ENCODE results near the gene MMP14. TPM values are rescaled to one million over a fixed set of nuclear protein-coding genes. Genes with fewer than 3 reads are reported as not detected.
A peak's percentile ranks its signal among the peaks of the same experiment; 100 is the strongest.

The MMP14 gene
- total and polyA plus RNA-seq, 2 experiments from 2014 or later, result 7.0 to 56.4 TPM

- TF ChIP-seq ETS1 (IDR thresholded peaks at IDR 0.05), result no peak
- TF ChIP-seq REST (IDR thresholded peaks at IDR 0.05; ENCODE audit: unreplicated experiment), result no peak
Measured at GRCh38 chr14:22884076-22884737, 47.8 kb downstream of the MMP14 start (continued).

DNA sequence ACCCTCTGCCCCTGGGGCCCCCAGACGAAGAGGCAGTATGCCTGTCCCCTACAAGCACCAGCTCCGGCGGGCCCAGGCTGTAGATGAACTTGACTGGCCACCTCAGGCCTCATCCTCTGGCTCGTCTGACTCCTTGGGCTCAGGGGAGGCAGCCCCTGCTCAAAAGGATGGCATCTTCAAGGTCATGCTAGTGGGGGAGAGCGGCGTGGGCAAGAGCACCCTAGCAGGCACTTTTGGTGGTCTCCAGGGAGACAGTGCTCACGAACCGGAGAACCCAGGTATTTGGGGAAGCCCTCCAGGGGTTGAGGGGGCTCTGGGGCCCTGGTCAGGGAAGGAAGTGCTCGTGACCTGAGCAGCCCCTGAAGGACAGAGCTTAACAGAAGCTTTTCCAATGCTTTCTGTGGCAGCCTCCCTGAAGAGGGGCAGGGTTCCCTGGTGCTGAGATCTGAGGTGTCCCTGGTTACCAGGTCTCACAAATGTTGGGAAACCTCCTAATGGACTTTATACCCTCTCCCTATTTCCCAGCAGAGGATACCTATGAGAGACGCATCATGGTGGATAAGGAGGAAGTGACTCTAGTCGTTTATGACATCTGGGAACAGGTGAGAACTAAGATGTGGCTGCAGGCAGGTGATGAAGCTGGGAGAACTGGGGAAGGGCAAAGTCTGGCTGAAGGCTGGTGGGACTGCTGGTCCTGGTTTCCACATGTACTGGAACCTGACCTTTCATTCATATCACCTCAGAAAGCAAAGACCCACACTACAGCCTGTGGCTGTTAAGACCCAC lies 48.5 kb downstream of the MMP14 start:
- Histone ChIP-seq H2AFZ (no peak overlapping the region), H3K27ac (ENCODE audit: low read depth) (no peak overlapping the region), H3K36me3 (ENCODE audit: insufficient read depth) (no peaks in the 10 kb centered on the region), H3K9me2 (ENCODE audit: insufficient read depth) (no peaks in the 10 kb centered on the region), H3K4me3 (no peak overlapping the region), H4K20me1 (replicated peaks; ENCODE audit: insufficient read depth) (no peaks in the 10 kb centered on the region), H3K4me2 (no peak overlapping the region), H3K27me3 (ENCODE audit: insufficient read depth) (peaks cover 17% of the 10 kb centered on the region), H3F3A (replicated peaks; ENCODE audit: low read depth) (peaks cover 8% of the 10 kb centered on the region), H3K79me2 (replicated peaks; ENCODE audit: insufficient read depth) (no peaks in the 10 kb centered on the region), H3K4me1 (ENCODE audit: insufficient read depth) (peaks cover 28% of the 10 kb centered on the region)
- peaks cover 44% of the 10 kb centered on the region for H3K4me1 Mint-ChIP-seq
- ATAC-seq, result no peak
- peak overlapping the region; percentile 25; the same call in 1 of the 3 replicates for H3K4me3 Mint-ChIP-seq
- DNase-seq (ENCODE audit: low spot score), result no peak
- peaks cover 32% of the 10 kb centered on the region for H3K27me3 Mint-ChIP-seq (ENCODE audit: insufficient read depth, low read depth, poor library complexity)
- H3K9me3 Mint-ChIP-seq, result no peaks in the 10 kb centered on the region; the same call in 2 of the 3 replicates
- H3K27ac Mint-ChIP-seq, result no peak overlapping the region
- peaks cover 9% of the 10 kb centered on the region; the same call in 2 of the 3 replicates for H3K36me3 Mint-ChIP-seq (ENCODE audit: low read depth)
- no peak for TF ChIP-seq EZH2 (IDR thresholded peaks at IDR 0.05; ENCODE audit: low read depth, unreplicated experiment)
- no peak for TF ChIP-seq EZH2phosphoT487 (IDR thresholded peaks at IDR 0.05; ENCODE audit: unreplicated experiment)
- no peak for TF ChIP-seq ZNF114 (CRISPR knock-in tag; IDR thresholded peaks at IDR 0.05)
- TF ChIP-seq, protein P1, sequence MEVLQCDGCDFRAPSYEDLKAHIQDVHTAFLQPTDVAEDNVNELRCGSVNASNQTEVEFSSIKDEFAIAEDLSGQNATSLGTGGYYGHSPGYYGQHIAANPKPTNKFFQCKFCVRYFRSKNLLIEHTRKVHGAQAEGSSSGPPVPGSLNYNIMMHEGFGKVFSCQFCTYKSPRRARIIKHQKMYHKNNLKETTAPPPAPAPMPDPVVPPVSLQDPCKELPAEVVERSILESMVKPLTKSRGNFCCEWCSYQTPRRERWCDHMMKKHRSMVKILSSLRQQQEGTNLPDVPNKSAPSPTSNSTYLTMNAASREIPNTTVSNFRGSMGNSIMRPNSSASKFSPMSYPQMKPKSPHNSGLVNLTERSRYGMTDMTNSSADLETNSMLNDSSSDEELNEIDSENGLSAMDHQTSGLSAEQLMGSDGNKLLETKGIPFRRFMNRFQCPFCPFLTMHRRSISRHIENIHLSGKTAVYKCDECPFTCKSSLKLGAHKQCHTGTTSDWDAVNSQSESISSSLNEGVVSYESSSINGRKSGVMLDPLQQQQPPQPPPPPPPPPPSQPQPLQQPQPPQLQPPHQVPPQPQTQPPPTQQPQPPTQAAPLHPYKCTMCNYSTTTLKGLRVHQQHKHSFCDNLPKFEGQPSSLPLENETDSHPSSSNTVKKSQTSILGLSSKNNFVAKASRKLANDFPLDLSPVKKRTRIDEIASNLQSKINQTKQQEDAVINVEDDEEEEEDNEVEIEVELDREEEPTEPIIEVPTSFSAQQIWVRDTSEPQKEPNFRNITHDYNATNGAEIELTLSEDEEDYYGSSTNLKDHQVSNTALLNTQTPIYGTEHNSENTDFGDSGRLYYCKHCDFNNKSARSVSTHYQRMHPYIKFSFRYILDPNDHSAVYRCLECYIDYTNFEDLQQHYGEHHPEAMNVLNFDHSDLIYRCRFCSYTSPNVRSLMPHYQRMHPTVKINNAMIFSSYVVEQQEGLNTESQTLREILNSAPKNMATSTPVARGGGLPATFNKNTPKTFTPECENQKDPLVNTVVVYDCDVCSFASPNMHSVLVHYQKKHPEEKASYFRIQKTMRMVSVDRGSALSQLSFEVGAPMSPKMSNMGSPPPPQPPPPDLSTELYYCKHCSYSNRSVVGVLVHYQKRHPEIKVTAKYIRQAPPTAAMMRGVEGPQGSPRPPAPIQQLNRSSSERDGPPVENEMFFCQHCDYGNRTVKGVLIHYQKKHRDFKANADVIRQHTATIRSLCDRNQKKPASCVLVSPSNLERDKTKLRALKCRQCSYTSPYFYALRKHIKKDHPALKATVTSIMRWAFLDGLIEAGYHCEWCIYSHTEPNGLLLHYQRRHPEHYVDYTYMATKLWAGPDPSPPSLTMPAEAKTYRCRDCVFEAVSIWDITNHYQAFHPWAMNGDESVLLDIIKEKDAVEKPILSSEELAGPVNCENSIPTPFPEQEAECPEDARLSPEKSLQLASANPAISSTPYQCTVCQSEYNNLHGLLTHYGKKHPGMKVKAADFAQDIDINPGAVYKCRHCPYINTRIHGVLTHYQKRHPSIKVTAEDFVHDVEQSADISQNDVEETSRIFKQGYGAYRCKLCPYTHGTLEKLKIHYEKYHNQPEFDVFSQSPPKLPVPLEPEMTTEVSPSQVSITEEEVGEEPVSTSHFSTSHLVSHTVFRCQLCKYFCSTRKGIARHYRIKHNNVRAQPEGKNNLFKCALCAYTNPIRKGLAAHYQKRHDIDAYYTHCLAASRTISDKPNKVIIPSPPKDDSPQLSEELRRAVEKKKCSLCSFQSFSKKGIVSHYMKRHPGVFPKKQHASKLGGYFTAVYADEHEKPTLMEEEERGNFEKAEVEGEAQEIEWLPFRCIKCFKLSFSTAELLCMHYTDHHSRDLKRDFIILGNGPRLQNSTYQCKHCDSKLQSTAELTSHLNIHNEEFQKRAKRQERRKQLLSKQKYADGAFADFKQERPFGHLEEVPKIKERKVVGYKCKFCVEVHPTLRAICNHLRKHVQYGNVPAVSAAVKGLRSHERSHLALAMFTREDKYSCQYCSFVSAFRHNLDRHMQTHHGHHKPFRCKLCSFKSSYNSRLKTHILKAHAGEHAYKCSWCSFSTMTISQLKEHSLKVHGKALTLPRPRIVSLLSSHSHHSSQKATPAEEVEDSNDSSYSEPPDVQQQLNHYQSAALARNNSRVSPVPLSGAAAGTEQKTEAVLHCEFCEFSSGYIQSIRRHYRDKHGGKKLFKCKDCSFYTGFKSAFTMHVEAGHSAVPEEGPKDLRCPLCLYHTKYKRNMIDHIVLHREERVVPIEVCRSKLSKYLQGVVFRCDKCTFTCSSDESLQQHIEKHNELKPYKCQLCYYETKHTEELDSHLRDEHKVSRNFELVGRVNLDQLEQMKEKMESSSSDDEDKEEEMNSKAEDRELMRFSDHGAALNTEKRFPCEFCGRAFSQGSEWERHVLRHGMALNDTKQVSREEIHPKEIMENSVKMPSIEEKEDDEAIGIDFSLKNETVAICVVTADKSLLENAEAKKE (CRISPR knock-in tag; IDR thresholded peaks at IDR 0.05), result no peak
- TF ChIP-seq ZNF331 (CRISPR knock-in tag; IDR thresholded peaks at IDR 0.05; ENCODE audit: low read depth), result no peak
- TF ChIP-seq NANOG (IDR thresholded peaks at IDR 0.05; ENCODE audit: borderline replicate concordance), result no peak
- no peak for TF ChIP-seq POLR2AphosphoS5 (IDR thresholded peaks at IDR 0.05; ENCODE audit: low read depth)
- TF ChIP-seq, protein P2, sequence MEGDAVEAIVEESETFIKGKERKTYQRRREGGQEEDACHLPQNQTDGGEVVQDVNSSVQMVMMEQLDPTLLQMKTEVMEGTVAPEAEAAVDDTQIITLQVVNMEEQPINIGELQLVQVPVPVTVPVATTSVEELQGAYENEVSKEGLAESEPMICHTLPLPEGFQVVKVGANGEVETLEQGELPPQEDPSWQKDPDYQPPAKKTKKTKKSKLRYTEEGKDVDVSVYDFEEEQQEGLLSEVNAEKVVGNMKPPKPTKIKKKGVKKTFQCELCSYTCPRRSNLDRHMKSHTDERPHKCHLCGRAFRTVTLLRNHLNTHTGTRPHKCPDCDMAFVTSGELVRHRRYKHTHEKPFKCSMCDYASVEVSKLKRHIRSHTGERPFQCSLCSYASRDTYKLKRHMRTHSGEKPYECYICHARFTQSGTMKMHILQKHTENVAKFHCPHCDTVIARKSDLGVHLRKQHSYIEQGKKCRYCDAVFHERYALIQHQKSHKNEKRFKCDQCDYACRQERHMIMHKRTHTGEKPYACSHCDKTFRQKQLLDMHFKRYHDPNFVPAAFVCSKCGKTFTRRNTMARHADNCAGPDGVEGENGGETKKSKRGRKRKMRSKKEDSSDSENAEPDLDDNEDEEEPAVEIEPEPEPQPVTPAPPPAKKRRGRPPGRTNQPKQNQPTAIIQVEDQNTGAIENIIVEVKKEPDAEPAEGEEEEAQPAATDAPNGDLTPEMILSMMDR (conservative IDR thresholded peaks at IDR 0.05; ENCODE audit: low read depth in 2 of 2), result no peak
- no peak for TF ChIP-seq JUNB (IDR thresholded peaks at IDR 0.05; ENCODE audit: unreplicated experiment)

Data from GM23338 (cell line).